ENCODE measurements around the gene ITGB8.

- TF ChIP-seq POLR2A (IDR thresholded peaks at IDR 0.05) = no peak
- TF ChIP-seq, protein P1, sequence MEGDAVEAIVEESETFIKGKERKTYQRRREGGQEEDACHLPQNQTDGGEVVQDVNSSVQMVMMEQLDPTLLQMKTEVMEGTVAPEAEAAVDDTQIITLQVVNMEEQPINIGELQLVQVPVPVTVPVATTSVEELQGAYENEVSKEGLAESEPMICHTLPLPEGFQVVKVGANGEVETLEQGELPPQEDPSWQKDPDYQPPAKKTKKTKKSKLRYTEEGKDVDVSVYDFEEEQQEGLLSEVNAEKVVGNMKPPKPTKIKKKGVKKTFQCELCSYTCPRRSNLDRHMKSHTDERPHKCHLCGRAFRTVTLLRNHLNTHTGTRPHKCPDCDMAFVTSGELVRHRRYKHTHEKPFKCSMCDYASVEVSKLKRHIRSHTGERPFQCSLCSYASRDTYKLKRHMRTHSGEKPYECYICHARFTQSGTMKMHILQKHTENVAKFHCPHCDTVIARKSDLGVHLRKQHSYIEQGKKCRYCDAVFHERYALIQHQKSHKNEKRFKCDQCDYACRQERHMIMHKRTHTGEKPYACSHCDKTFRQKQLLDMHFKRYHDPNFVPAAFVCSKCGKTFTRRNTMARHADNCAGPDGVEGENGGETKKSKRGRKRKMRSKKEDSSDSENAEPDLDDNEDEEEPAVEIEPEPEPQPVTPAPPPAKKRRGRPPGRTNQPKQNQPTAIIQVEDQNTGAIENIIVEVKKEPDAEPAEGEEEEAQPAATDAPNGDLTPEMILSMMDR (IDR thresholded peaks at IDR 0.05) = no peak
- TF ChIP-seq EP300 (IDR thresholded peaks at IDR 0.05) = no peak
Measured at GRCh38 chr7:20362574-20363253, 32.0 kb downstream of the ITGB8 start.

Data from ovary (tissue), 3 donors.